GM23338 (cell line): ENCODE data around the gene NAALADL2. TPM values are rescaled to one million over a fixed set of nuclear protein-coding genes. Genes with fewer than 3 reads are reported as not detected.

ENCODE experiments used
- ATAC-seq: fragments of 200-7000 bp; cut with Tn5 transposase; 3 replicates; pipeline ENCODE4 v1.9.1; 2020
- DNase-seq: peaks from one replicate; pipeline ENCODE4 v3.0.0-alpha.2; 2015; ENCODE audit warnings: low spot score
- H2AFZ ChIP-seq: fragments of 200-600 bp; sonication (generic); 2 replicates; pipeline ENCODE4 v1.8.0; 2016; ENCODE audit warnings: antibody characterized with exemption, mild to moderate bottlenecking, moderate library complexity
- H3F3A ChIP-seq: fragments of 200-600 bp; sonication (generic); replicated peaks from 2 replicates; pipeline ENCODE4 v1.8.0; 2017; ENCODE audit warnings: antibody characterized with exemption, mixed run types, low read depth
- H3K27ac ChIP-seq: fragments of 200-600 bp; sonication (generic); 2 replicates; pipeline ENCODE4 v1.6.1; 2016; ENCODE audit warnings: low read depth
- H3K27me3 ChIP-seq: fragments of 200-600 bp; sonication (generic); 2 replicates; pipeline ENCODE4 v1.8.0; 2016; ENCODE audit warnings: mild to moderate bottlenecking, mixed run types, moderate library complexity; ENCODE audit not compliant: insufficient read depth
- H3K36me3 ChIP-seq: fragments of 200-600 bp; sonication (generic); 2 replicates; pipeline ENCODE4 v1.8.0; 2016; ENCODE audit warnings: mild to moderate bottlenecking; ENCODE audit not compliant: insufficient read depth
- H3K4me1 ChIP-seq: fragments of 200-600 bp; sonication (generic); 2 replicates; pipeline ENCODE4 v1.8.0; 2016; ENCODE audit warnings: mild to moderate bottlenecking, moderate library complexity; ENCODE audit not compliant: insufficient read depth
- H3K4me2 ChIP-seq: fragments of 200-600 bp; sonication (generic); 2 replicates; pipeline ENCODE4 v1.7.1; 2017; ENCODE audit warnings: mixed run types
- H3K4me3 ChIP-seq: fragments of 200-600 bp; sonication (generic); 2 replicates; pipeline ENCODE4 v1.6.1; 2016; ENCODE audit warnings: mixed run types
- H3K79me2 ChIP-seq: fragments of 200-600 bp; sonication (generic); replicated peaks from 2 replicates; pipeline ENCODE4 v1.8.0; 2017; ENCODE audit warnings: mild to moderate bottlenecking; ENCODE audit not compliant: insufficient read depth
- H3K9me2 ChIP-seq: fragments of 200-600 bp; sonication (generic); 2 replicates; pipeline ENCODE4 v1.8.0; 2017; ENCODE audit not compliant: insufficient read depth
- H4K20me1 ChIP-seq: fragments of 200-600 bp; sonication (generic); replicated peaks from 2 replicates; pipeline ENCODE4 v1.8.0; 2017; ENCODE audit warnings: mild to moderate bottlenecking; ENCODE audit not compliant: insufficient read depth
- H3K27ac Mint-ChIP-seq: 2 replicates; pipeline ENCODE4 v1.8.0; 2020; ENCODE audit warnings: inconsistent platforms, mild to moderate bottlenecking, moderate library complexity, mixed read lengths
- H3K27me3 Mint-ChIP-seq: 3 replicates; pipeline ENCODE4 v1.8.0; 2022; ENCODE audit warnings: low read depth, mild to moderate bottlenecking, moderate library complexity, mixed read lengths, inconsistent platforms; ENCODE audit not compliant: insufficient read depth, poor library complexity
- H3K36me3 Mint-ChIP-seq: 3 replicates; pipeline ENCODE4 v1.8.0; 2021; ENCODE audit warnings: low read depth, mild to moderate bottlenecking, inconsistent platforms, moderate library complexity, mixed read lengths
- H3K4me1 Mint-ChIP-seq: 3 replicates; pipeline ENCODE4 v1.8.0; 2020; ENCODE audit warnings: mild to moderate bottlenecking, inconsistent platforms, mixed read lengths
- H3K4me3 Mint-ChIP-seq: 3 replicates; pipeline ENCODE4 v1.8.0; 2021; ENCODE audit warnings: moderate library complexity, mild to moderate bottlenecking, inconsistent platforms, mixed read lengths
- H3K9me3 Mint-ChIP-seq: 3 replicates; pipeline ENCODE4 v1.8.0; 2020; ENCODE audit warnings: moderate library complexity, mild to moderate bottlenecking, inconsistent platforms, mixed read lengths
- EZH2phosphoT487 ChIP-seq: fragments of 200-600 bp; sonication (generic); IDR thresholded peaks from one replicate; pipeline ENCODE4 v1.8.1; 2018; ENCODE audit warnings: antibody characterized with exemption; ENCODE audit not compliant: unreplicated experiment
- JUNB ChIP-seq: IDR thresholded peaks from one replicate; pipeline ENCODE4 v1.6.1; 2016; ENCODE audit warnings: antibody characterized with exemption; ENCODE audit not compliant: unreplicated experiment
- POLR2AphosphoS5 ChIP-seq: IDR thresholded peaks from 2 replicates; pipeline ENCODE4 v1.6.1; 2016; ENCODE audit warnings: antibody characterized with exemption, low read depth
- STAT1 ChIP-seq: IDR thresholded peaks from one replicate; pipeline ENCODE4 v1.6.1; 2016; ENCODE audit warnings: antibody characterized with exemption; ENCODE audit not compliant: unreplicated experiment
- ZNF114 ChIP-seq: fragments of 250-450 bp; sonication (Bioruptor Pico); IDR thresholded peaks from 2 replicates; pipeline ENCODE4 v1.5.0; 2020; ENCODE audit warnings: mild to moderate bottlenecking, moderate library complexity
- ZNF331 ChIP-seq: fragments of 250-450 bp; sonication (Bioruptor Pico); IDR thresholded peaks from 2 replicates; pipeline ENCODE4 v1.5.0; 2020; ENCODE audit warnings: low read depth, mild to moderate bottlenecking, moderate library complexity
- polyA plus RNA-seq: library from polyadenylated mRNA; unstranded; fragments of >200 nt; fragmentation: Nextera tagmentation; extraction: Ambion mirVana; gene quantifications from 2 replicates; pipeline ENCODE4 v1.2.1, GENCODE V29; 2016
- total RNA-seq: library from RNA; depleted of rRNA; stranded (reverse); fragments of >200 nt; shearing (Covaris generic); gene quantifications from 2 replicates; pipeline ENCODE4 v1.2.3, GENCODE V29; 2014
- TF ChIP-seq, protein P1 (sequence below): fragments of 250-450 bp; sonication (Bioruptor Pico); IDR thresholded peaks from 2 replicates; pipeline ENCODE4 v1.5.0; 2020; ENCODE audit warnings: mild to moderate bottlenecking, moderate library complexity
- TF ChIP-seq, protein P2 (sequence below), 2 experiments: fragments of 200-600 bp in 1 of 2; sonication (generic) in 1 of 2; conservative IDR thresholded peaks; 2 replicates each; pipeline versions ENCODE4 v1.5.1 to v1.6.1; 2016 to 2017; ENCODE audit warnings: antibody characterized with exemption in 2 of 2, low read depth in 2 of 2, mild to moderate bottlenecking in 2 of 2, moderate library complexity in 1 of 2
- TF ChIP-seq, protein P3 (sequence below): IDR thresholded peaks from 2 replicates; pipeline ENCODE4 v1.6.1; 2016; ENCODE audit warnings: antibody characterized with exemption
- TF ChIP-seq, protein P4 (sequence below): IDR thresholded peaks from one replicate; pipeline ENCODE4 v1.6.1; 2018; ENCODE audit warnings: antibody characterized with exemption; ENCODE audit not compliant: unreplicated experiment

The NAALADL2 gene
- total and polyA plus RNA-seq, 2 experiments from 2014 or later: 1.6 to 2.6 TPM

DNA sequence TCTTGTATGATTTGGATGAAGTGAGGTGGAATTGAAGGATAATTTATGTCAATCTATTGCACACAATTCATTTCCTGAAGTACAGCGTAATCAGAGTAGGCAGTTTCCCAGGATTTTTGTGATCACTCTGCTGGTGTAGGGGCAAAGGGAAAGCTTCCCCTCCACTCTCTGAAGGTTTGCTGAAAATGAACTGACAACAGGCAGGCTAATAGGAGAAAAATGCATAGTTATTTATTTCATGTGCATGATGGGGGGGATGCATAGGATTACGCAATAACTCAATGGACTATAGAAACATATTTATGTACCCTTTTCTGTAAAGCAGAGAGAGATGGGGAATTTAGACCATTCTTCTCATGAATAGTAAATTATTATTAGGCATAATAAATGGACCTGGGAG is 872.9 kb downstream of the NAALADL2 start (continued):
- TF ChIP-seq, protein P1, sequence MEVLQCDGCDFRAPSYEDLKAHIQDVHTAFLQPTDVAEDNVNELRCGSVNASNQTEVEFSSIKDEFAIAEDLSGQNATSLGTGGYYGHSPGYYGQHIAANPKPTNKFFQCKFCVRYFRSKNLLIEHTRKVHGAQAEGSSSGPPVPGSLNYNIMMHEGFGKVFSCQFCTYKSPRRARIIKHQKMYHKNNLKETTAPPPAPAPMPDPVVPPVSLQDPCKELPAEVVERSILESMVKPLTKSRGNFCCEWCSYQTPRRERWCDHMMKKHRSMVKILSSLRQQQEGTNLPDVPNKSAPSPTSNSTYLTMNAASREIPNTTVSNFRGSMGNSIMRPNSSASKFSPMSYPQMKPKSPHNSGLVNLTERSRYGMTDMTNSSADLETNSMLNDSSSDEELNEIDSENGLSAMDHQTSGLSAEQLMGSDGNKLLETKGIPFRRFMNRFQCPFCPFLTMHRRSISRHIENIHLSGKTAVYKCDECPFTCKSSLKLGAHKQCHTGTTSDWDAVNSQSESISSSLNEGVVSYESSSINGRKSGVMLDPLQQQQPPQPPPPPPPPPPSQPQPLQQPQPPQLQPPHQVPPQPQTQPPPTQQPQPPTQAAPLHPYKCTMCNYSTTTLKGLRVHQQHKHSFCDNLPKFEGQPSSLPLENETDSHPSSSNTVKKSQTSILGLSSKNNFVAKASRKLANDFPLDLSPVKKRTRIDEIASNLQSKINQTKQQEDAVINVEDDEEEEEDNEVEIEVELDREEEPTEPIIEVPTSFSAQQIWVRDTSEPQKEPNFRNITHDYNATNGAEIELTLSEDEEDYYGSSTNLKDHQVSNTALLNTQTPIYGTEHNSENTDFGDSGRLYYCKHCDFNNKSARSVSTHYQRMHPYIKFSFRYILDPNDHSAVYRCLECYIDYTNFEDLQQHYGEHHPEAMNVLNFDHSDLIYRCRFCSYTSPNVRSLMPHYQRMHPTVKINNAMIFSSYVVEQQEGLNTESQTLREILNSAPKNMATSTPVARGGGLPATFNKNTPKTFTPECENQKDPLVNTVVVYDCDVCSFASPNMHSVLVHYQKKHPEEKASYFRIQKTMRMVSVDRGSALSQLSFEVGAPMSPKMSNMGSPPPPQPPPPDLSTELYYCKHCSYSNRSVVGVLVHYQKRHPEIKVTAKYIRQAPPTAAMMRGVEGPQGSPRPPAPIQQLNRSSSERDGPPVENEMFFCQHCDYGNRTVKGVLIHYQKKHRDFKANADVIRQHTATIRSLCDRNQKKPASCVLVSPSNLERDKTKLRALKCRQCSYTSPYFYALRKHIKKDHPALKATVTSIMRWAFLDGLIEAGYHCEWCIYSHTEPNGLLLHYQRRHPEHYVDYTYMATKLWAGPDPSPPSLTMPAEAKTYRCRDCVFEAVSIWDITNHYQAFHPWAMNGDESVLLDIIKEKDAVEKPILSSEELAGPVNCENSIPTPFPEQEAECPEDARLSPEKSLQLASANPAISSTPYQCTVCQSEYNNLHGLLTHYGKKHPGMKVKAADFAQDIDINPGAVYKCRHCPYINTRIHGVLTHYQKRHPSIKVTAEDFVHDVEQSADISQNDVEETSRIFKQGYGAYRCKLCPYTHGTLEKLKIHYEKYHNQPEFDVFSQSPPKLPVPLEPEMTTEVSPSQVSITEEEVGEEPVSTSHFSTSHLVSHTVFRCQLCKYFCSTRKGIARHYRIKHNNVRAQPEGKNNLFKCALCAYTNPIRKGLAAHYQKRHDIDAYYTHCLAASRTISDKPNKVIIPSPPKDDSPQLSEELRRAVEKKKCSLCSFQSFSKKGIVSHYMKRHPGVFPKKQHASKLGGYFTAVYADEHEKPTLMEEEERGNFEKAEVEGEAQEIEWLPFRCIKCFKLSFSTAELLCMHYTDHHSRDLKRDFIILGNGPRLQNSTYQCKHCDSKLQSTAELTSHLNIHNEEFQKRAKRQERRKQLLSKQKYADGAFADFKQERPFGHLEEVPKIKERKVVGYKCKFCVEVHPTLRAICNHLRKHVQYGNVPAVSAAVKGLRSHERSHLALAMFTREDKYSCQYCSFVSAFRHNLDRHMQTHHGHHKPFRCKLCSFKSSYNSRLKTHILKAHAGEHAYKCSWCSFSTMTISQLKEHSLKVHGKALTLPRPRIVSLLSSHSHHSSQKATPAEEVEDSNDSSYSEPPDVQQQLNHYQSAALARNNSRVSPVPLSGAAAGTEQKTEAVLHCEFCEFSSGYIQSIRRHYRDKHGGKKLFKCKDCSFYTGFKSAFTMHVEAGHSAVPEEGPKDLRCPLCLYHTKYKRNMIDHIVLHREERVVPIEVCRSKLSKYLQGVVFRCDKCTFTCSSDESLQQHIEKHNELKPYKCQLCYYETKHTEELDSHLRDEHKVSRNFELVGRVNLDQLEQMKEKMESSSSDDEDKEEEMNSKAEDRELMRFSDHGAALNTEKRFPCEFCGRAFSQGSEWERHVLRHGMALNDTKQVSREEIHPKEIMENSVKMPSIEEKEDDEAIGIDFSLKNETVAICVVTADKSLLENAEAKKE: no peak
- TF ChIP-seq EZH2phosphoT487: no peak
- no peak for TF ChIP-seq STAT1
- TF ChIP-seq ZNF331 (CRISPR knock-in tag): no peak

DNA sequence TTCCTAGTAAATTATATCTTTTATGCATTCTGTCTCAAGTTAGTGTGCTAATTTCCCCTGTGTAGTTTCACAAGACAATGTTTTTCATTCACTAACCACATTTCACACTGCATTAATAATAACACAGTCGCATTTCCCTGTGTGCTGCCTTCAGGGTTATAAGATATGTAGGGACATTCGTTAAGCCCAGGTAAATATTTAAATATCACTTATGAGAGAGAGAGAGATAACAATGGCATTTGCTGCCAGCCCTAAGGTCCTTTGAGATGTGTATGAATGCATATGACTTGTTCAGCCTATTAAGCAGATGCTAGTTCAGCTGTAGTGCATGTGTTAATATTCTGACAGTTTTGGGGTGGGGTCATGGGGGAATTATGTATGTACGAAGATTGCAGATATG is 876.7 kb downstream of the NAALADL2 start:
- H4K20me1 ChIP-seq: no peaks in the 10 kb centered on the region
- H3K4me2 ChIP-seq: no peak overlapping the region
- H3K4me1 ChIP-seq: no peaks in the 10 kb centered on the region
- peaks cover 25% of the 10 kb centered on the region for H3K9me3 Mint-ChIP-seq
- no peaks in the 10 kb centered on the region for H3K9me2 ChIP-seq
- H3K27me3 ChIP-seq: no peaks in the 10 kb centered on the region
- H3K36me3 ChIP-seq: peaks cover 7% of the 10 kb centered on the region; the same call in 1 of the 2 replicates
- no peak overlapping the region for H3K4me3 ChIP-seq
- peaks cover 19% of the 10 kb centered on the region for H3K36me3 Mint-ChIP-seq
- peaks cover 6% of the 10 kb centered on the region; the same call in 1 of the 3 replicates for H3K4me1 Mint-ChIP-seq
- no peak overlapping the region for H3K4me3 Mint-ChIP-seq
- no peak overlapping the region for H2AFZ ChIP-seq
- no peaks in the 10 kb centered on the region for H3K27me3 Mint-ChIP-seq
- DNase-seq: no peak
- H3K79me2 ChIP-seq: no peaks in the 10 kb centered on the region
- no peaks in the 10 kb centered on the region for H3F3A ChIP-seq
- no peak overlapping the region for H3K27ac ChIP-seq
- H3K27ac Mint-ChIP-seq: no peak overlapping the region
- ATAC-seq: no peak
- TF ChIP-seq POLR2AphosphoS5 (no peak), ZNF114 (CRISPR knock-in tag) (no peak), STAT1 (no peak), ZNF331 (CRISPR knock-in tag) (no peak), JUNB (no peak)
- TF ChIP-seq, protein P2, sequence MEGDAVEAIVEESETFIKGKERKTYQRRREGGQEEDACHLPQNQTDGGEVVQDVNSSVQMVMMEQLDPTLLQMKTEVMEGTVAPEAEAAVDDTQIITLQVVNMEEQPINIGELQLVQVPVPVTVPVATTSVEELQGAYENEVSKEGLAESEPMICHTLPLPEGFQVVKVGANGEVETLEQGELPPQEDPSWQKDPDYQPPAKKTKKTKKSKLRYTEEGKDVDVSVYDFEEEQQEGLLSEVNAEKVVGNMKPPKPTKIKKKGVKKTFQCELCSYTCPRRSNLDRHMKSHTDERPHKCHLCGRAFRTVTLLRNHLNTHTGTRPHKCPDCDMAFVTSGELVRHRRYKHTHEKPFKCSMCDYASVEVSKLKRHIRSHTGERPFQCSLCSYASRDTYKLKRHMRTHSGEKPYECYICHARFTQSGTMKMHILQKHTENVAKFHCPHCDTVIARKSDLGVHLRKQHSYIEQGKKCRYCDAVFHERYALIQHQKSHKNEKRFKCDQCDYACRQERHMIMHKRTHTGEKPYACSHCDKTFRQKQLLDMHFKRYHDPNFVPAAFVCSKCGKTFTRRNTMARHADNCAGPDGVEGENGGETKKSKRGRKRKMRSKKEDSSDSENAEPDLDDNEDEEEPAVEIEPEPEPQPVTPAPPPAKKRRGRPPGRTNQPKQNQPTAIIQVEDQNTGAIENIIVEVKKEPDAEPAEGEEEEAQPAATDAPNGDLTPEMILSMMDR (conservative IDR thresholded peaks at IDR 0.05; ENCODE audit: low read depth in 2 of 2): no peak
- TF ChIP-seq, protein P3, sequence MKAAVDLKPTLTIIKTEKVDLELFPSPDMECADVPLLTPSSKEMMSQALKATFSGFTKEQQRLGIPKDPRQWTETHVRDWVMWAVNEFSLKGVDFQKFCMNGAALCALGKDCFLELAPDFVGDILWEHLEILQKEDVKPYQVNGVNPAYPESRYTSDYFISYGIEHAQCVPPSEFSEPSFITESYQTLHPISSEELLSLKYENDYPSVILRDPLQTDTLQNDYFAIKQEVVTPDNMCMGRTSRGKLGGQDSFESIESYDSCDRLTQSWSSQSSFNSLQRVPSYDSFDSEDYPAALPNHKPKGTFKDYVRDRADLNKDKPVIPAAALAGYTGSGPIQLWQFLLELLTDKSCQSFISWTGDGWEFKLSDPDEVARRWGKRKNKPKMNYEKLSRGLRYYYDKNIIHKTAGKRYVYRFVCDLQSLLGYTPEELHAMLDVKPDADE: no peak
- TF ChIP-seq, protein P4, sequence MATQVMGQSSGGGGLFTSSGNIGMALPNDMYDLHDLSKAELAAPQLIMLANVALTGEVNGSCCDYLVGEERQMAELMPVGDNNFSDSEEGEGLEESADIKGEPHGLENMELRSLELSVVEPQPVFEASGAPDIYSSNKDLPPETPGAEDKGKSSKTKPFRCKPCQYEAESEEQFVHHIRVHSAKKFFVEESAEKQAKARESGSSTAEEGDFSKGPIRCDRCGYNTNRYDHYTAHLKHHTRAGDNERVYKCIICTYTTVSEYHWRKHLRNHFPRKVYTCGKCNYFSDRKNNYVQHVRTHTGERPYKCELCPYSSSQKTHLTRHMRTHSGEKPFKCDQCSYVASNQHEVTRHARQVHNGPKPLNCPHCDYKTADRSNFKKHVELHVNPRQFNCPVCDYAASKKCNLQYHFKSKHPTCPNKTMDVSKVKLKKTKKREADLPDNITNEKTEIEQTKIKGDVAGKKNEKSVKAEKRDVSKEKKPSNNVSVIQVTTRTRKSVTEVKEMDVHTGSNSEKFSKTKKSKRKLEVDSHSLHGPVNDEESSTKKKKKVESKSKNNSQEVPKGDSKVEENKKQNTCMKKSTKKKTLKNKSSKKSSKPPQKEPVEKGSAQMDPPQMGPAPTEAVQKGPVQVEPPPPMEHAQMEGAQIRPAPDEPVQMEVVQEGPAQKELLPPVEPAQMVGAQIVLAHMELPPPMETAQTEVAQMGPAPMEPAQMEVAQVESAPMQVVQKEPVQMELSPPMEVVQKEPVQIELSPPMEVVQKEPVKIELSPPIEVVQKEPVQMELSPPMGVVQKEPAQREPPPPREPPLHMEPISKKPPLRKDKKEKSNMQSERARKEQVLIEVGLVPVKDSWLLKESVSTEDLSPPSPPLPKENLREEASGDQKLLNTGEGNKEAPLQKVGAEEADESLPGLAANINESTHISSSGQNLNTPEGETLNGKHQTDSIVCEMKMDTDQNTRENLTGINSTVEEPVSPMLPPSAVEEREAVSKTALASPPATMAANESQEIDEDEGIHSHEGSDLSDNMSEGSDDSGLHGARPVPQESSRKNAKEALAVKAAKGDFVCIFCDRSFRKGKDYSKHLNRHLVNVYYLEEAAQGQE: no peak
